Activated naive CD4-positive, alpha-beta T cell treated with anti-CD3 and anti-CD28 coated beads, Interleukin-2, amount 50 U/mL, for 72 hours (primary cell): Measurements from ENCODE around the gene BABAM2. TPM values are rescaled to one million over a fixed set of nuclear protein-coding genes. Genes with fewer than 3 reads are reported as not detected.

Experiments used
- ATAC-seq, 2 donors: fragments of 150-1000 bp; cut with Tn5 transposase; 2 replicates each; pipeline ENCODE4 v1.10.0; 2021; ENCODE audit warnings: mild to moderate bottlenecking in 2 of 2, moderate library complexity in 2 of 2
- DNase-seq, 2 donors: peaks; one replicate each; pipeline ENCODE4 v3.0.0; 2021 to 2022; ENCODE audit warnings: low spot score in 2 of 2
- H3K27ac Mint-ChIP-seq, 2 donors: one replicate each; pipeline ENCODE4 v1.8.0; 2022; ENCODE audit warnings: mild to moderate bottlenecking in 2 of 2, mixed read lengths in 2 of 2
- H3K36me3 Mint-ChIP-seq, 2 donors: one replicate each; pipeline ENCODE4 v1.8.0; 2022; ENCODE audit warnings: mixed read lengths in 2 of 2
- H3K9me3 Mint-ChIP-seq, 2 donors: one replicate each; pipeline ENCODE4 v1.8.0; 2022; ENCODE audit warnings: mixed read lengths in 2 of 2
- total RNA-seq, 2 donors: library from RNA; stranded (reverse); gene quantifications; one replicate each; pipeline ENCODE4 v1.2.3, GENCODE V29; 2022

BABAM2 gene
- total RNA-seq, 2 donors from 2014 or later = 45.2 to 59.8 TPM

DNA sequence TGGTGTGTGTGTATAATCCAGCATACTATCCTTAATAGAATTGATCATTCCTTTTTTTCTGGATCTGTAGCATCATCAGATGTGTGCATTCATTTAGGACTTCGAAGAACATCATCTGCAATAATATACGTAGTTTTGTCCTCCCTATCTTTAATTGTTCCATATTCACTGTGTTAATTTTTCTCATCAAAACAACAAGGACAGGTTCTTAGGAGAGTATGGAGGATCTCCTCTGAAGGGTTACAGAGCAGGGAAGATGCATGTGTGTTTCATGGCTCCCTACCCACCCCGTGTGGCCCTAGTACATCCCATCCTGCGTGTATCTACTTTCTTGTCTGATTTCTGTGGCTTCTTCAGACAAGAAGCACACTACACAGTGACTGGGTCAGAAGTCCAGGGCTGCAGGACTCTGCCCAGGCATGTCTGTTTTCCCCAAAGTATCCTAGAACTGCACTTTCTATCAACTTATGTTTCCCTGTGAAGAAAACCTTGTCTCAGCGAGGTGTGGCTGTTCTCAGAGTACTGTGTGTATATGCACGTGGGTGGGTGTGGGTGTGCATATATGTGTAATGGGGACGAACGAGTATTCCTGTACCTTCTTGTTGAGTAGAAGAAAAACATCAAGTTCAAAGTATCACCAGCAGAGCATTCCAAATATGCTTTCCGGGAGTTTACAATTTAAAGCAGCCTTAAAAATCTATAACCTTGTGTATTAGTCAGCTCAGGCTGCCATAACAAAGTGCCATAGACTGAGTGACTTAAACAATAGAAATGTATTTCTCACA, 281.8 kb downstream of the BABAM2 start:
- DNase-seq (no peak), ATAC-seq (no peak)
- peak overlapping the region; percentile 24 to 30 for H3K27ac Mint-ChIP-seq
- peaks cover 14 to 23% of the 10 kb centered on the region in 2 donors for H3K36me3 Mint-ChIP-seq
- H3K9me3 Mint-ChIP-seq = peaks cover 8 to 10% of the 10 kb centered on the region in 2 donors

DNA sequence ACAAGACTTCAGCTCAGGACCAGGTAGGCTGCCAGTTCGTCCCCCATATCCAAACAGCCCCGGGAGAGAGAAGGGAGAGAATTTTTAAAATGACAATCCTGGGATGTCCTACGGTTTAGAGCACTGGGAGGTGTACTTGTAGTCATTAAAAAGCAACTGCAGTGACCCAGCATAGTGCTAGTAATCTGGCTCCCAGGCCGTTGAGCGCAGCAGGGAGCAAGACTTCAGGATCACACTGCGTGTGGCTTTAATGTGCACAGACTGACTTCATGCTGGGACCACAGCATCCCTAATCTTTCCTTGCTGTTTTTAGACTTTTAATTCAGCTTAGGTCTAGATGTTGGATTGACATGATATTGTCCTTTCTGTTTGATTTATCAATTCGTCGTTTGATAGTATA, 282.8 kb downstream of the BABAM2 start:
- ATAC-seq (no peak), DNase-seq (no peak)
- Mint-ChIP-seq H3K27ac (no peak overlapping the region), H3K36me3 (peaks cover 14 to 29% of the 10 kb centered on the region in 2 donors), H3K9me3 (peaks cover 14 to 15% of the 10 kb centered on the region in 2 donors)

DNA sequence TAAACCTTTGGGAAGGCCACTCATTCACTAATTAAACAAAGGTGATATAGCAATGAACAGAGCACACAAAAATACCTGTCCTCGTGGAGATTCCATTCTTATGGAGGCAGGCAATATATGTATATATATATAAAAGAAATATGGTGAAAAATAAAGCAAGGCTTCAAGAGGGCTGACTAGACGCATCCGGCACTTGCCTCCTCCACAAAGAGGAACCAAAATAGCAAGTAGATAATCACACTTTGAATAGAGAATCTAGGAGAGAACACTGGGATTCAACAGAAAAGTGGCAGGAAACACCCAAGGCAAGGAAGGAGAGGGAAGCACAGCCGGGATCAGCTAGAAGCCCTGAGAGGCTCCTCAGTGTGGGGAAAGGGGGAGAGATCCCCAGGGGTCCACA, 283.7 kb downstream of the BABAM2 start:
- peaks cover 14 to 22% of the 10 kb centered on the region in 2 donors for H3K9me3 Mint-ChIP-seq
- DNase-seq = no peak
- no peak for ATAC-seq
- peak overlapping the region in 1 of 2 donors; percentile 33 for H3K27ac Mint-ChIP-seq
- peaks cover 14 to 29% of the 10 kb centered on the region in 2 donors for H3K36me3 Mint-ChIP-seq

DNA sequence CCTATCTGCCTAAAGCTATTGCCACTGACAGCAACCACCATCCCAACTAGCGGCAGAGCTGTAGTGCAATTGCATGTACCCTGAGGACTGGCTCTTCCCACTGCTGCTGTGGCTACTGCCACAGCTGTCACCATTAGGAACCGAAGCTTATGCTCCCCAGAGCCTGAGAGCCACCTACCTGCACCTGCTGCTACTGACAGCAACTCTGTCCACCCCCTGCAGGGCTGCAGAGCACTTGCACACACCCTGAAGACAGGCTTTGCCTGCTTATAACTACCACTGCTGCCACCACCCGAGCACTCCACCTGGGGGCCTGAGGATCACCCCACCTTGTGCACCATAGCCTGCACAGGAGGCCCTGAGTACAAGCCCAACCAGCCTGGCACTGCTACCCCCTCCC, 284.5 kb downstream of the BABAM2 start:
- no peak for DNase-seq
- H3K9me3 Mint-ChIP-seq = peaks cover 14 to 22% of the 10 kb centered on the region in 2 donors

DNA sequence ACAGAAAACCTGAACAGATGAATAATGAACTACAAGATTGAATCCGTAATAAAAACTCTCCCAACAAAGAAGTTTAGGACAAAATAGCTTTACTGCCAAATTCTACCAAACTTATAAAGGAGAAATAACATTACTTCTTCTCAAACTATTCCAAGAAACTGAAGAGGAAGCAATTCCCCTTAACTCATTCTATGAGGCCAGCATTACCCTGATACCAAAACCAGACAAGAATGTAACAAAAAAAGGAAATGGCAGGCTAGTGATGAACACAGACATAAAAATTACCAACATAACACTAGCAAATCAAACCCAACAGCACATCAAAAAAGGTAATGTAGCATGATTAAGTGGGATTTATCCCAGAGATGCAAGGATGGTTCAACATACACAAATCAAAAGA, 288.4 kb downstream of the BABAM2 start:
- DNase-seq = no peak
- no peak for ATAC-seq
- H3K27ac Mint-ChIP-seq = no peak overlapping the region
- H3K9me3 Mint-ChIP-seq = peaks cover 14 to 22% of the 10 kb centered on the region in 2 donors
- H3K36me3 Mint-ChIP-seq = peaks cover 14 to 29% of the 10 kb centered on the region in 2 donors

More for the DNA sequence above, 284.5 kb downstream of the BABAM2 start:
- no peak for ATAC-seq
- H3K27ac Mint-ChIP-seq = no peak overlapping the region
- H3K36me3 Mint-ChIP-seq = peaks cover 14 to 29% of the 10 kb centered on the region in 2 donors

DNA sequence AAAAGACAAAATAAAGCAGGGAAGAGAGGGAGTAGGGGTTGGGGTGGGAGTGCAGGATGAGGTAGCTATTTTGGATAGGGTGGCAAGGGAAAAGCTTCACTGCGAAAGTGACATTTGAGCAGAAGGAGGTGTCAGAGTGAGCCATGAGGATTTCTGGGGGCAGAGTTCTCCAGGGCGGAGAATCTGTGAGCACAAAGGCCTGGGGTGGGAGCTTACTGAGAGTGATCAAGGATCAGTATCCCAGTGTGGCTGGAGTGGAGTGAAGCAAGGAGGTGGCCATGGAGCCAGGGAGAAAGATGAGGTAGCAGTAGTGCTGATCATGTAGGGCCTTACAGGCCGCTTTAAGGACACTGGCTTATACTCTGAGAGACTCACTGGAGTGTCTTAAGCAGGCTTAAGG, 291.3 kb downstream of the BABAM2 start:
- ATAC-seq (no peak), DNase-seq (no peak)
- Mint-ChIP-seq H3K36me3 (peaks cover 0 to 11% of the 10 kb centered on the region in 2 donors), H3K27ac (no peak overlapping the region), H3K9me3 (peaks cover 6 to 16% of the 10 kb centered on the region in 2 donors)

DNA sequence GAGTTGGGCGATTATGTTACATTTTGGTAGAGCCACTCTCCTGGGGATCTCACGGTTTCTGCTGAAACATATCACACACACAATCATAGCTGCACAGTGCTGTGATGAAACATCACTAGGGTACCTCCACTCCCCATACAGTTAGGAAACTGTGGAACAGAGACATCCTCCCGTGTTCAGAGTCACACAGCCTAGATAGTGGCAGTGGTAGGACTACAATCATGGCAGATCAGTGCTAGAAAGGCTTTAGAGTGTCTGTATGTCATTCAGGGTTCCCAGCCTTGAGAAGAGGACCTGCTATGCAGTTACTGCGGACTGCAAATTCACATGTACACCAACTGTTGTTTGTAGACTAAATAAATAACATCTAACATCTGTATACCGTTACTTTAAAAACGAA, 291.8 kb downstream of the BABAM2 start:
- H3K27ac Mint-ChIP-seq = no peak overlapping the region
- ATAC-seq (no peak), DNase-seq (no peak)
- H3K9me3 Mint-ChIP-seq = peaks cover 3 to 13% of the 10 kb centered on the region in 2 donors
- peaks cover 0 to 5% of the 10 kb centered on the region in 2 donors for H3K36me3 Mint-ChIP-seq

DNA sequence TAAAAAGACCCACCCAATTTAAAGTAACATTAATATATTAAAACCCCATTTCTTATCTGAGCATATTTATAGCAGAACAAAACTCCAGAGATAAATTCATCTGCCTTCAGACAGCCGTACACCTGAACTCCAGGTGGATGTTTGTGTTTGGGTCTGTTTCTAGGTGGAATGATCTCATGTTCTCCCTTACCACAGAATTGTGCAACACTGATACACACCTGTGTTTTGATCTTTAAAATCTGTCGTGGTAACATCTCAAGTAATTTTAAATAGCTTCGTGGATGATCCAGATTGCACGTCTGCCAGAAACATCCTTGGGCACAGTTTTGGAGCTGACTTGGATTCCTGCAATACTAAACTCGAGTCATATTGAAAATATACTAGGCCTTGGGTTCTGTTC, 294.6 kb downstream of the BABAM2 start:
- DNase-seq (no peak), ATAC-seq (no peak)
- Mint-ChIP-seq H3K36me3 (no peaks in the 10 kb centered on the region), H3K9me3 (no peaks in the 10 kb centered on the region), H3K27ac (no peak overlapping the region)

DNA sequence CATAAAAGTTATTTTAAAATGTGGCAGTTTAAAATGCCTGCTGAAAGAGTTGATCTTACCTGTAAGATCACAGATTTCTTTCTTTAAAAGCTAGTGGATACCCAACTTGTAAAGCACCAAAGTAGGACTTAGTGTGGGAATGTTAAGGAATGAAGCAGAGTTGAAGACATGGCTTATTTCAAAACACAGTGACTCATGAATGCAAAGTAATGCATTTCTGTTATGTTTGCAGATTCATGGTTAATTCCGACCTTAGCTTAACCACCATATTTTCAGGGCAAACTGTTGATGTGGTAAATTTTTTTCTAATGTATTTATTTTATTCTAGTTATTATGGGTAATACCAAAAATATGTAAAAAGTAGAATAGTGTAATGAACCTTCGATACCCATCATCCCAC, 295.4 kb downstream of the BABAM2 start:
- no peak overlapping the region for H3K27ac Mint-ChIP-seq
- no peaks in the 10 kb centered on the region for H3K9me3 Mint-ChIP-seq
- ATAC-seq (no peak), DNase-seq (no peak)
- no peaks in the 10 kb centered on the region for H3K36me3 Mint-ChIP-seq

DNA sequence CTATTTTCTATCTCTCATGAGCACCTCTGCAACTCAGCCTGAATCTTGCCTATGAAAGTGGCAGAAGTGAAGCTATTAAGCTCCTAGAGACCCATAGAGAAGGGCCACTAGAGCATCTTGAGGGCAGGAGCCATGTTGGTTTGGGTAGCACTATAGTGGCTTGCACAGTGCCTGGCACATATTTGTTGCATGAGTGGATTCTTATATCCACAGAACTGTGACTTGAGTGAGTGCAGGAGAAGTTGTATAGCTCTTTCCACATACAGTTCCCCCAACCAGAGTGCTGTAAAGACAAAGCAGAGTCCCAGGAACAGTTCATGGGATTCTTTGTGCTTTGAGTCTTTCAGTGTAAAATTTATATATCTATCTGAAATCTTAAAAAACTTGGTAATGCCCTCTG, 296.7 kb downstream of the BABAM2 start:
- Mint-ChIP-seq H3K9me3 (peaks cover 0 to 3% of the 10 kb centered on the region in 2 donors), H3K36me3 (no peaks in the 10 kb centered on the region), H3K27ac (no peak overlapping the region)
- ATAC-seq (no peak), DNase-seq (no peak)

DNA sequence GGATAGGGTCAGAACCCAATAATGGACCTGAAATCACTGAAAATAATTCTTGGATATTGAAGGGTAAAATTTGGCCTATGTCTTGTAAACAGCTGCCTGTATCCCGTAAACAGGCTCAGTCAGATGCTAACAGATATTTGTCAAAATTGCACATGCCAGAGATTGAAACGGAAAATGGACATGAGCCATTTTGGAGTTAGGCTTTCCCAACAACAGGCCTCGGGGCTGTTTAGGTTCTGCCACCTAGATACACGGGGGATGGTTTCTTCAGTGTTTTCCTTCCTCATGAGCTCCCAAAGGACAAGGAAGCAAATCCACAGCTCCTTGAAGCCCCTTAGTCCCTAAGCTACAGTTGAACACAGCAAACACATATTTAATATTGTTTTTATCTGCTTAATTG, 297.9 kb downstream of the BABAM2 start:
- Mint-ChIP-seq H3K9me3 (peaks cover 0 to 3% of the 10 kb centered on the region in 2 donors), H3K27ac (no peak overlapping the region), H3K36me3 (no peaks in the 10 kb centered on the region)
- ATAC-seq (no peak), DNase-seq (no peak)

DNA sequence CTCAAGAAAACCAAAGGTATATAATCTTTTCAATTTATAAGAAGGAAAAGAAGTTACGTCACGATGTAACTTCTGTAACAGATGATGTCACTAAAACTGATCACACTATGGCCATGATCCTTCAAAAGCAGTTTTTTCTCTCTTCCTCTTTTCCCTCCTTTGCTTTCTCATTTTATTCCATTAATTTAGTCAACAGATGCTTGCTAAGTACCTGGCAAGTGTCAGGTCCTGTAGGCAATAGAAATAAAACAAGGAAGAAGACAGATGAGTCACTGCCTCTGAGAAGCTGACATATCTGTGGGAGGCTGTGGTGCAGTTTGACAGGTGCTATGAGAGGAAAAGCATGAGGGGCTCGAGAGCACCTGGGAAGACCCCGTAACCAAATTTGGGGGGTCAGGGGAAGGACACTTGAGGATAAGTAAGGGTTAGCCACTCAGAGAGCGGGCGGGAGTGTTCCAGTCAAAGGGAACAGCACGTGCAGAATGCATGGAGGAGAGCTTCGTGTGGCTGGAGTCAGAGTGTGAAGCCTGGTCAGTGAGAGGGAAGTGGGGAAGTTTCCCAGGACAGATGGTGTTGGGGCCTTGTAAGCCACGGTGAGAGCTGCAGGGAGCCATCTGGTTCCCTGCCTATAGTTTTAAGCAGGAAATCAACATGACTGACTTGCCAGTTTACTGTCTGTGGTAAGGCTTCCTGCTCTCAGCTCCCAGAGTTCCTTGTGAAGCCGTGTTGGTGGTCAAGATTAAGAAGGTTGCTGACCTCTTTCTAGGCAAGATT, 303.3 kb downstream of the BABAM2 start:
- ATAC-seq (no peak), DNase-seq (no peak)
- Mint-ChIP-seq H3K9me3 (peaks cover 0 to 3% of the 10 kb centered on the region in 2 donors), H3K36me3 (no peaks in the 10 kb centered on the region), H3K27ac (peak overlapping the region in 1 of 2 donors; percentile 66)

DNA sequence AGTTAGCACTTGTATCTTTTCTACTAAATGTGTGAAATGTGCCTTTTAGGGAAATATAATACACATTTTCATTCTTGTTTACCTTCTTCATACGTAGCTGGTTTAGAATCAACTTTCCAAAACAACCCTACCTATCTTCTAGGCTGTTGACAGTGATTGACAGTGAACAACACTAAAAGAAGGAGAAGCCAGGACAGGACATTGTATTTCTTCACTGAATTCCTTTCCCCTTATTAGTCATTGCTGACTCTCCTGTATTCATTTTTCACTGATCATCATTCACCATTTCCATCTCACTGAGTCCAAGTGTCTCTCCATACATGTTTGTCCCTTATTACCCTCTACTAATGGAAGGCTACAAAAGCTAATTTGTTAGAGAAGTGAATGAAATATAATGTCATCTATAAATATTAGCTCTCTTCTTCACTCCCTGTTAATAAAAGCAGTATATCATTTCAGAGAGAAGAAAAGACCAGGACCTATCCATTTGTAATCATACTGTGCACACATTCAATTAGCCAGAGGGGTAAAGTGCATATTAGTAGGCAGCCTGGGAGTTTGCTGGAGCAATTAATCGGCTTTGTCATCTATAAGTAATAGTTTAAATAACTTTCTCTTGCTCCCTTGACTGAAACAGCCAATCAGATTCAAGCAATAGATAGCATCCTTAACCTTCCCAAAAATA, 309.6 kb downstream of the BABAM2 start:
- H3K27ac Mint-ChIP-seq = no peak overlapping the region
- no peak for ATAC-seq
- no peak for DNase-seq
- H3K9me3 Mint-ChIP-seq = no peaks in the 10 kb centered on the region
- no peaks in the 10 kb centered on the region for H3K36me3 Mint-ChIP-seq

DNA sequence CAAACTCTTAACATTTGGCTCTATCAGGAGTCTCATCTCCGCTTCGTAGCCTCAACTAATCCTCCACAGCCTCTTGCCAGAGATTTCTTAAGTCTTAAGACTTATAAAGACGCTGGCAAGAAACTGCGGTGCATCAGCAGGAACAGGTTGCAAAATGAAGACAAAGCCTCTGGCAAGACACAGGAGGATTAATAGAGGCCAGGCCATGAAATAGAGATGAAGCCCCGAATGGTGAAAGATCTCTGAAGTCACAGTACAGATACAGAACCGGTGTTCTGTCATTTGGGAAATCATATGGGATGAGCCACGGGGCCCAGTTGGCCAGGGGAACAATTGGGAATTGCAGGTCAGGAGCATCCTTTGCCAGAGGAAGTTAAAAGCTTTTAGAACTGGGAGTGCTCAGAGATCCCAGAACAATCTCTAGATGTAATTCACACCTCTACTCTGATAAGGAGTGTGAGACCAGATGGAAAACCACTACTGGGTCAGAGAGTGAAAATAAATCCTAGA, 311.2 kb downstream of the BABAM2 start:
- no peak for DNase-seq
- Mint-ChIP-seq H3K27ac (peak overlapping the region in 1 of 2 donors; percentile 7), H3K36me3 (no peaks in the 10 kb centered on the region), H3K9me3 (no peaks in the 10 kb centered on the region)
- ATAC-seq = no peak

DNA sequence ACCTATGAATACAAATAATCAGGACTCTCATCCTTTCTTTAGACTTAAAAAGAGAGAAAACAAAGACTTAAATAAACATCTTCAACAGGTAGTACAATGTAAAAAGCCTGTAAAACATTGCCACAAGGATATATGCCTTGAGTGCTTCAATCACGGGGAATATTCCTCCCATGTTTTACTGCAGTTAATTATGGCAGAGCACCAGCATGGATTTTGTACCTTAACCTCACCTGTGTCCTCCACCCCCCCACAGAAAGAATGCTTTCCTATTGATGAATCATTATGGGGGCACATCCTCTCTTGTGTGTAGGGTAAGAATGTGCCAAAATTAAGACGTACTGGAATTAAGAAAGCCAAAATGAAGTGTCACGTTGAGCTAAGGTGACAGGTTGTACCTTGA, 312.2 kb downstream of the BABAM2 start:
- no peak overlapping the region for H3K27ac Mint-ChIP-seq
- H3K9me3 Mint-ChIP-seq = no peaks in the 10 kb centered on the region
- no peaks in the 10 kb centered on the region for H3K36me3 Mint-ChIP-seq
- ATAC-seq (no peak), DNase-seq (no peak)

DNA sequence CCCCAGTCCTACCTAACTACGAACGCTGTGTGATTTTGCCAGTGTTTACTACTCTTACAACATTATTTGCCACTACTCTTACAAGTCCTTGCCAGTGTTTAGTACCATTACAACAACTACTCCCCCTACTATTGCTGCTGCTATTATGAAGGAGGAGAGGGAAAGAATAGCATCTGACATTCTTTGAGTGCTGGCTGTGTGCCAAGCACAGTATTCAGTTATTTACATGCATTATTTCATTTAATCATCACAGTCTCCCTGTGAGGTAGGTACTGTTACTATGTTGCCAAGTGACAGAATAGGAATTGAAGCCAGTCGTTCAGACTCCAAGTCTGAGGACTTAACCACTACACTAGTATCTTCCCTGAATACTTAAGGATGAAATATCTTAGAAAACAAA, 316.2 kb downstream of the BABAM2 start:
- no peak overlapping the region for H3K27ac Mint-ChIP-seq
- no peaks in the 10 kb centered on the region for H3K9me3 Mint-ChIP-seq
- ATAC-seq = no peak
- DNase-seq = no peak
- no peaks in the 10 kb centered on the region for H3K36me3 Mint-ChIP-seq

DNA sequence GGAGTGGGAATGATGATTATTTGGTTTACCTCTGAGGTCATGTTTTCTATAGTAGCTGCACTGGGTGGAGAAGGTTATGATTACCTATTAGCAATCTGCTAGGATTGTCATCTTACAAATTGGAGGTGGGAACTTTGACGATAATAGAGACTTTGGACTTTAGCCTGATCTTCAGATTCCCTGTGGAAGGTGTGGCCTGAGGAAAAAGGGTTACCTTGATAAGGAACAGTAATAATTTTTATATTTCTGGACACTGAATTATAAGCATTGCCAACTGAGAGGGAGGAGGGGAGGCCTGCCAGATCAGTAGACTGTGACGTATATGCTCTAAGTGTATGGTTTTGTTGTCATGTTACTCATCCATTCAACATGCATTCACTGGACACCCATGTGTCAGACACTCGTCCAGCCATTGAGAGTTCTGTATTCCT, 318.7 kb downstream of the BABAM2 start:
- no peak for DNase-seq
- H3K9me3 Mint-ChIP-seq = no peaks in the 10 kb centered on the region
- H3K36me3 Mint-ChIP-seq = no peaks in the 10 kb centered on the region
- no peak overlapping the region for H3K27ac Mint-ChIP-seq
- ATAC-seq = no peak
